BLaER1 (cell line): ENCODE results near the gene HOMER3.

Experiments used
- H3K27ac ChIP-seq: shearing (Covaris generic); formaldehyde crosslinking; 2 replicates; pipeline ENCODE4 v1.8.1; 2022
- H3K27me3 ChIP-seq: shearing (Covaris generic); formaldehyde crosslinking; 2 replicates; pipeline ENCODE4 v1.8.1; 2022
- H3K36me3 ChIP-seq: shearing (Covaris generic); formaldehyde crosslinking; 2 replicates; pipeline ENCODE4 v1.8.1; 2022
- H3K4me1 ChIP-seq: shearing (Covaris generic); formaldehyde crosslinking; 2 replicates; pipeline ENCODE4 v1.8.1; 2022
- H3K4me2 ChIP-seq: shearing (Covaris generic); formaldehyde crosslinking; 2 replicates; pipeline ENCODE4 v1.8.1; 2022
- H3K4me3 ChIP-seq: shearing (Covaris generic); formaldehyde crosslinking; 2 replicates; pipeline ENCODE4 v1.8.1; 2022
- H3K9ac ChIP-seq: shearing (Covaris generic); formaldehyde crosslinking; 2 replicates; pipeline ENCODE4 v1.8.1; 2022
- H3K9me3 ChIP-seq: shearing (Covaris generic); formaldehyde crosslinking; 2 replicates; pipeline ENCODE4 v1.8.1; 2022
- H4K20me1 ChIP-seq: shearing (Covaris generic); formaldehyde crosslinking; 2 replicates; pipeline ENCODE4 v1.8.1; 2022
- Cebpa-rat ChIP-seq: shearing (Covaris generic); IDR thresholded peaks from 2 replicates; pipeline ENCODE4 v1.8.1; 2022

HOMER3 gene

GRCh38 chr19:18913466-18913865 lies 27.6 kb downstream of the HOMER3 start:
- H3K4me1 ChIP-seq = peaks cover 60% of the 10 kb centered on the region
- no peak for TF ChIP-seq Cebpa-rat
- no peaks in the 10 kb centered on the region for H3K27me3 ChIP-seq
- no peak overlapping the region for H3K4me3 ChIP-seq
- H4K20me1 ChIP-seq = peaks cover 71% of the 10 kb centered on the region
- 0 out of 2 replicates have a peak overlapping the region, but pooled peaks have one; percentile 17 for H3K4me2 ChIP-seq
- 0 out of 2 replicates have a peak overlapping the region, but pooled peaks have one; percentile 22 for H3K27ac ChIP-seq
- peaks cover 62% of the 10 kb centered on the region for H3K36me3 ChIP-seq
- H3K9ac ChIP-seq = peak overlapping the region; percentile 54
- no peaks in the 10 kb centered on the region for H3K9me3 ChIP-seq

- peaks cover 55% of the 10 kb centered on the region for H3K4me1 ChIP-seq
- H4K20me1 ChIP-seq = peaks cover 71% of the 10 kb centered on the region
- H3K27me3 ChIP-seq = no peaks in the 10 kb centered on the region
- no peak overlapping the region for H3K4me3 ChIP-seq
- no peaks in the 10 kb centered on the region for H3K9me3 ChIP-seq
- no peak overlapping the region for H3K9ac ChIP-seq
- H3K36me3 ChIP-seq = peaks cover 66% of the 10 kb centered on the region
- TF ChIP-seq Cebpa-rat = no peak
- 0 out of 2 replicates have a peak overlapping the region, but pooled peaks have one; percentile 22 for H3K27ac ChIP-seq
- H3K4me2 ChIP-seq = no peak overlapping the region
Measured at GRCh38 chr19:18912933-18913332, 28.1 kb downstream of the HOMER3 start.

- peak overlapping the region; percentile 40 for H3K4me2 ChIP-seq
- no peak for TF ChIP-seq Cebpa-rat
- H3K36me3 ChIP-seq = peaks cover 86% of the 10 kb centered on the region
Measured at GRCh38 chr19:18910801-18911436, 30.1 kb downstream of the HOMER3 start.

GRCh38 chr19:18910010-18910409 lies 31.0 kb downstream of the HOMER3 start:
- Histone ChIP-seq H3K9ac (no peak overlapping the region), H3K9me3 (no peaks in the 10 kb centered on the region), H3K4me1 (peaks cover 26% of the 10 kb centered on the region), H4K20me1 (peaks cover 68% of the 10 kb centered on the region), H3K4me2 (no peak overlapping the region), H3K36me3 (peaks cover 94% of the 10 kb centered on the region), H3K4me3 (no peak overlapping the region), H3K27ac (no peak overlapping the region), H3K27me3 (no peaks in the 10 kb centered on the region)
- no peak for TF ChIP-seq Cebpa-rat

More at GRCh38 chr19:18910801-18911436, 30.1 kb downstream of the HOMER3 start:
- H3K9ac ChIP-seq = no peak overlapping the region
- 0 out of 2 replicates have a peak overlapping the region, but pooled peaks have one; percentile 9 for H3K27ac ChIP-seq
- H3K4me3 ChIP-seq = no peak overlapping the region
- no peaks in the 10 kb centered on the region for H3K9me3 ChIP-seq
- peaks cover 77% of the 10 kb centered on the region for H4K20me1 ChIP-seq
- H3K27me3 ChIP-seq = no peaks in the 10 kb centered on the region
- peaks cover 35% of the 10 kb centered on the region for H3K4me1 ChIP-seq

GRCh38 chr19:18908917-18909619 lies 31.9 kb downstream of the HOMER3 start:
- TF ChIP-seq Cebpa-rat = no peak
- no peaks in the 10 kb centered on the region for H3K27me3 ChIP-seq
- no peak overlapping the region for H3K4me2 ChIP-seq
- H3K36me3 ChIP-seq = peaks cover 95% of the 10 kb centered on the region
- peaks cover 59% of the 10 kb centered on the region for H4K20me1 ChIP-seq
- no peak overlapping the region for H3K4me3 ChIP-seq
- no peaks in the 10 kb centered on the region for H3K9me3 ChIP-seq
- H3K4me1 ChIP-seq = peaks cover 16% of the 10 kb centered on the region
- no peak overlapping the region for H3K9ac ChIP-seq
- no peak overlapping the region for H3K27ac ChIP-seq

- Histone ChIP-seq H3K4me1 (peaks cover 19% of the 10 kb centered on the region), H3K36me3 (peaks cover 89% of the 10 kb centered on the region), H4K20me1 (peaks cover 46% of the 10 kb centered on the region), H3K9me3 (no peaks in the 10 kb centered on the region), H3K27me3 (no peaks in the 10 kb centered on the region), H3K4me2 (no peak overlapping the region), H3K9ac (no peak overlapping the region), H3K4me3 (no peak overlapping the region), H3K27ac (no peak overlapping the region)
- no peak for TF ChIP-seq Cebpa-rat
Measured at GRCh38 chr19:18906605-18907519, 34.2 kb downstream of the HOMER3 start.

- Histone ChIP-seq H3K36me3 (peaks cover 92% of the 10 kb centered on the region), H3K27me3 (no peaks in the 10 kb centered on the region)
Measured at GRCh38 chr19:18905513-18906236, 35.3 kb downstream of the HOMER3 start.

GRCh38 chr19:18905058-18905456 lies 36.0 kb downstream of the HOMER3 start:
- Histone ChIP-seq H3K4me1 (peaks cover 11% of the 10 kb centered on the region), H3K27ac (no peak overlapping the region), H3K4me3 (no peak overlapping the region), H3K36me3 (peaks cover 92% of the 10 kb centered on the region), H4K20me1 (peaks cover 36% of the 10 kb centered on the region), H3K9ac (no peak overlapping the region), H3K4me2 (no peak overlapping the region), H3K9me3 (no peaks in the 10 kb centered on the region), H3K27me3 (no peaks in the 10 kb centered on the region)
- TF ChIP-seq Cebpa-rat = no peak

More at GRCh38 chr19:18905513-18906236, 35.3 kb downstream of the HOMER3 start:
- Histone ChIP-seq H3K9ac (no peak overlapping the region), H3K4me2 (no peak overlapping the region), H4K20me1 (peaks cover 38% of the 10 kb centered on the region), H3K9me3 (no peaks in the 10 kb centered on the region), H3K27ac (no peak overlapping the region; the same call in 1 of the 2 replicates), H3K4me3 (no peak overlapping the region), H3K4me1 (peaks cover 12% of the 10 kb centered on the region)
- no peak for TF ChIP-seq Cebpa-rat
